ENCODE measurements around the gene IMPDH1. TPM values are rescaled to one million over a fixed set of nuclear protein-coding genes. Genes with fewer than 3 reads are reported as not detected.
A peak's percentile ranks its signal among the peaks of the same experiment; 100 is the strongest.
"Not testable (repeated sequence)": the region's sequence is repeated elsewhere in the genome, so short reads cannot be mapped to it uniquely, and the experiment has no call there.

IMPDH1 gene
- 10 to 100 TPM; 17.4 to 27.4 TPM for total RNA-seq

DNA sequence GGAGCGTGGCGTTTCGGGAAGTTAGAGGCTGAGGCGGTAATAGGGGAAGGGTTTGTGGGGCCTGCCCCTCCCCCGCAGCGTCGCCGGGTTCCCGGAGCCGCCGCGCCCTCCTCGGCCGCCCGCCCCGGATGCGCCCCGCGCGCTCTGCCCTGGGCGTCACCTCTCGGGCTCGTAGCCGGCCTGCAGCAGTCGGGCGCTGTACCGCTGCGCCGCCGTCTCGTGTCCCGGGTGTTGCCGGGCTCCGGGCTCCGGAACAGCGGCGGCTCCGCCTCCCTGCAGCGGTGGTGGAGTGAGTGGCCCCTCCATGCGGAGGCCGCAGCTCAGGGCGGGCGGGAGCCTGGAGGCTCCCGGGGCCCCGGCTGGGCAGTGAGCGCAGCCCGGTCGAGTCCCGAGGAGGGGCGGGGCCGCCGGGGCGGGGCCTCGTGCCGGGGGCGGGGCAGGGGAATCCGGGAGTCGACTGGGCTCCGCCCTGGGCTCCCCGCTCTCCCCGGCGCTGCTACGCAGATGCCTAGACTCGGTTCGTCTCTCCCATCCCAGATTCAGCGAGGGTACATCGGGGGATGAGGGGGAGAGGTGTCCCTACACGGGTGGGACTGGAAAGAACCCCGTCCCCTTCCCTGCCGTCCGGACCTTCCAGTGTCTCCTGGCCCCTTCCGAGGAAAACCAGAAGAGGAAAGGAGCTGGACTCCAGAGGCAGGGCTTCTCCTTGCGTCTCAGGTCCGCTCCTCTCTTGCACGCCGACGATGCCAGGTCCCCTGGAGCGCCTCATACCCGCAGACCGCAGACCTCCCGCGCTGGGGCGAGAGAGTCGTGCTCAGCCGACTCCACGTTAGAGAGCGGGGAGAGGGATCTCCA lies at the start of gene IMPDH1:
Gene IMPDH1 (minus strand): TSS at position 387 of the 855 bp plus-strand sequence. CDS start 81 bp downstream, at position 306.
- H3K27ac ChIP-seq = peak within 1 kb of the TSS; percentile 80 to 88
- H3K4me1 ChIP-seq = peaks cover 0 to 42% of the 10 kb centered on the region in 2 donors

DNA sequence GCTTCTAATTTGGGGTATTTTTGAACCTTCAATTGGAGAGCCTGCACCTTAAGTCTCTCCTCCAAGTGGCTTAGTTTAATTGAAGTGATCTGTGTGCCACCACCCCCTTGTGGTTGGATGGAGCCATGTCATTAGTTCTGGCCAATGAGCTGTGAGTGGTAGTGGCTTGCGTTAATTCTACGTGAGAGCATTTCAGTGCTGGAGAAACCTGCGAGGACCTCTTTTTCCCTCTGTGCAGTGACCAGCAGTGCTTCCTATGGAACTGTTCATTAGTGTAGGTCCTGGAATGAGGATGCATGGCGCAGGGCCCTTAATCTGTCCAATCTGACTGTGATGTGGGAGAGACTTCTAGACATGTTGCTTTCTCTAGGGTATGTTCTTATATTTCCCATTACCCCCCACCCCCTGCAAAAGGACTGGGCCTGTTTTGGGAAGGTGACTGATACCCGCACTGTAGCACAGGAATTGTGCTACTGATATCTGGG lies 49.7 kb upstream of the IMPDH1 start:
- Histone ChIP-seq H3K27ac (no peak overlapping the region), H3K4me1 (peaks cover 0 to 34% of the 10 kb centered on the region in 2 donors), H3K36me3 (peaks cover 5% of the 10 kb centered on the region), H3K4me3 (no peak overlapping the region), H3K9me3 (no peaks in the 10 kb centered on the region), H3K27me3 (no peaks in the 10 kb centered on the region)
- peak; percentile 72 for DNase-seq (ENCODE audit: low spot score)
- TF ChIP-seq, protein P1, sequence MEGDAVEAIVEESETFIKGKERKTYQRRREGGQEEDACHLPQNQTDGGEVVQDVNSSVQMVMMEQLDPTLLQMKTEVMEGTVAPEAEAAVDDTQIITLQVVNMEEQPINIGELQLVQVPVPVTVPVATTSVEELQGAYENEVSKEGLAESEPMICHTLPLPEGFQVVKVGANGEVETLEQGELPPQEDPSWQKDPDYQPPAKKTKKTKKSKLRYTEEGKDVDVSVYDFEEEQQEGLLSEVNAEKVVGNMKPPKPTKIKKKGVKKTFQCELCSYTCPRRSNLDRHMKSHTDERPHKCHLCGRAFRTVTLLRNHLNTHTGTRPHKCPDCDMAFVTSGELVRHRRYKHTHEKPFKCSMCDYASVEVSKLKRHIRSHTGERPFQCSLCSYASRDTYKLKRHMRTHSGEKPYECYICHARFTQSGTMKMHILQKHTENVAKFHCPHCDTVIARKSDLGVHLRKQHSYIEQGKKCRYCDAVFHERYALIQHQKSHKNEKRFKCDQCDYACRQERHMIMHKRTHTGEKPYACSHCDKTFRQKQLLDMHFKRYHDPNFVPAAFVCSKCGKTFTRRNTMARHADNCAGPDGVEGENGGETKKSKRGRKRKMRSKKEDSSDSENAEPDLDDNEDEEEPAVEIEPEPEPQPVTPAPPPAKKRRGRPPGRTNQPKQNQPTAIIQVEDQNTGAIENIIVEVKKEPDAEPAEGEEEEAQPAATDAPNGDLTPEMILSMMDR (IDR thresholded peaks at IDR 0.05) = peak; percentile 78 to 88

More for the DNA sequence above, at the start of gene IMPDH1:
- no peaks in the 10 kb centered on the region for H3K9me3 ChIP-seq
- no peaks in the 10 kb centered on the region for H3K36me3 ChIP-seq
- no peaks in the 10 kb centered on the region for H3K27me3 ChIP-seq
- DNase-seq (ENCODE audit: low spot score) = peak; percentile 86
- TF ChIP-seq, protein P1 (IDR thresholded peaks at IDR 0.05) = peak in 1 of 2 donors; percentile 10
- H3K4me3 ChIP-seq = peak within 1 kb of the TSS; percentile 52 to 71

DNA sequence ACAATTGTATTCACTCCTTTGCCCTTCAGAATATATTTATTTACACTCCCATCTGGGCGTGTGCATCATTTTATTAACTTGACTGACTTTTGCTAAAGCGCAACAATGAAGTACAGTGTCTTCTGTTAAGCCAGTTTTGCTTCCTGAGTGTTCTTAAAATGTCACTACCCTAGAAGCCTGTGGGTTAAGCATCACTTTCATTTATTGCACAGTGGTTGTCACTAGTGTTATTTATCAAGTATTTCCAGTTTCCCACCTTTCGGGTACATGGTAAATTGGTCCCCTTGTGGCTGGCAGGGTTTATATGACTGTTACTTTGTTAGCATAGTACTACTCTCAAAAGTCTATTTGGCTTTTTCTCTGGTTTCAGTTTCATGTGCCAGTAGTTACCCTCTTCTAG lies 49.2 kb upstream of the IMPDH1 start:
- TF ChIP-seq, protein P1 (IDR thresholded peaks at IDR 0.05) = no peak
- no peak overlapping the region for H3K27ac ChIP-seq

GRCh38 chr7:128457385-128457784 lies 47.6 kb upstream of the IMPDH1 start:
- H3K9me3 ChIP-seq; H3K36me3 ChIP-seq; H3K27me3 ChIP-seq; H3K4me3 ChIP-seq; DNase-seq (ENCODE audit: low spot score); H3K27ac ChIP-seq: not testable (repeated sequence)
- peaks cover 0 to 45% of the 10 kb centered on the region in 2 donors for H3K4me1 ChIP-seq

More for the DNA sequence above, 49.2 kb upstream of the IMPDH1 start:
- no peak for DNase-seq (ENCODE audit: low spot score)
- H3K36me3 ChIP-seq = peaks cover 5% of the 10 kb centered on the region
- H3K27me3 ChIP-seq = no peaks in the 10 kb centered on the region
- no peak overlapping the region for H3K4me3 ChIP-seq
- H3K9me3 ChIP-seq = no peaks in the 10 kb centered on the region
- peaks cover 0 to 39% of the 10 kb centered on the region in 2 donors for H3K4me1 ChIP-seq

DNA sequence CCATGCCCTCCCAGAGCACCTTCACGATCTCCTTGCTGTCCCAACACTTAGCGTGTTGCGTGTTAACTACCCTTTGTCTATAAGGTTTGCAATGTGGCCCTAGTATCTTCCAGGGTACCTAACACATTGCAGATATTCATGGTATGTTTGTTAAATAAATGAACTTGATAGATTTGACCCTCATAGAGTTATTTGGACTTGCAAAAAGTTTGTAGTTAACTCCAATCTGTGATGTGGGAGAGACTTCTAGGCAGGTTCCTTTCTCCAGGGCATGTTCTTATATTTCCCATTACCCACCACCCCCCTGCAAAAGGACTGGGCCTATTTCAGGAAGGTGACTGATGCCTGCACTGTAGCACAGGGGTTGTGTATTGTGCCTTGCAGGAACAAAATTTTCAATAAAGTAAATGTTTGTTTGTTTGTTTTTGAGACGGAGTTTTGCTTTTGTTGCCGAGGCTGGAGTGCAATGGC lies 46.5 kb upstream of the IMPDH1 start:
- peaks cover 5% of the 10 kb centered on the region for H3K36me3 ChIP-seq
- TF ChIP-seq, protein P1 (IDR thresholded peaks at IDR 0.05) = no peak
- no peak for DNase-seq (ENCODE audit: low spot score)
- no peaks in the 10 kb centered on the region for H3K9me3 ChIP-seq
- H3K4me1 ChIP-seq = peaks cover 0 to 45% of the 10 kb centered on the region in 2 donors
- peak overlapping the region; percentile 89 to 97 for H3K27ac ChIP-seq
- peak overlapping the region; percentile 65 to 67 for H3K4me3 ChIP-seq
- no peaks in the 10 kb centered on the region for H3K27me3 ChIP-seq

DNA sequence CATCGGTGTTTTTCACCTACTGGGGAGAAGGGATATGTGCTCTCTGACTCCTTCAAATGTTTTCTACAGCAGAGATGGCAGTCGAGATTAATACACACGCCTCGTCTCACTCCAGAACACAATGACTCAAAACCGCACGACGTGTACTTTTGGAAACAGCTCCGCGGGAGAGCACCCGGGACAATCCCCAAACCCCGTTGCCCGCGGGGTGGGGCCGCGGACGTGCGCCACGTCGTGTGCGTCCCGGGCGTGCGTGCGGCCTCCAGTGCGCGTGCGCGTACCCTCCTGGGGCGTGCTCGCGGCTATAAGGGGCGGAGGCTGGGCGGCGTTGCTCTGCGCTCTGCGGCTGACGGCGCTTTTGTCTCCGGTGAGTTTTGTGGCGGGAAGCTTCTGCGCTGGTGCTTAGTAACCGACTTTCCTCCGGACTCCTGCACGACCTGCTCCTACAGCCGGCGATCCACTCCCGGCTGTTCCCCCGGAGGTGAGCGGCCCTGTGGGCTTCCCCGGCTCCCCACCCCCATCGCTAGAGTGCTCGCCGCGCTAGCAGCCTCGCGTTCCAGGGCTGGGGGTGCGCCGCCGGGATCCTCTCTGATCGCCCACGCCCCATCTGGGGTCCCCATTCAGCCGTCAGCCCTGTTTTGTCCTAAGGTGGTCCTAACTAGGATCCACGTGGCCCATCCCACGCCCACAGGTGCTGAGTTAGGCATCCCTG lies 45.9 kb upstream of the IMPDH1 start, which contains the start of gene HILPDA:
Gene HILPDA (plus strand): TSS at position 336 of the 712 bp plus-strand sequence. CDS start 1,391 bp downstream, outside the sequence.
- Histone ChIP-seq H3K4me3 (peak within 1 kb of the TSS; percentile 65 to 67), H3K27ac (peak within 1 kb of the TSS; percentile 89 to 97), H3K27me3 (no peaks in the 10 kb centered on the region), H3K4me1 (peaks cover 0 to 45% of the 10 kb centered on the region in 2 donors), H3K36me3 (peaks cover 5% of the 10 kb centered on the region), H3K9me3 (no peaks in the 10 kb centered on the region)
- peak; percentile 93 for DNase-seq (ENCODE audit: low spot score)
- TF ChIP-seq, protein P1 (IDR thresholded peaks at IDR 0.05) = no peak
